GM18951 (cell line): ENCODE data around the gene PLOD3.

Experiments used
- POLR2A ChIP-seq: IDR thresholded peaks from 4 replicates; pipeline ENCODE4 v1.6.1; 2011; ENCODE audit warnings: mild to moderate bottlenecking; ENCODE audit not compliant: insufficient read length, insufficient read depth; ENCODE audit errors: extremely low read depth
- in situ Hi-C: fragments of 300-500 bp; cut with MboI; formaldehyde crosslinking; loops from one replicate; pipeline ENCODE4 v1.12.0; 2022; ENCODE audit warnings: low sequenced_read_pairs, mixed read lengths, inconsistent platforms; ENCODE audit not compliant: unreplicated experiment

Gene PLOD3

DNA sequence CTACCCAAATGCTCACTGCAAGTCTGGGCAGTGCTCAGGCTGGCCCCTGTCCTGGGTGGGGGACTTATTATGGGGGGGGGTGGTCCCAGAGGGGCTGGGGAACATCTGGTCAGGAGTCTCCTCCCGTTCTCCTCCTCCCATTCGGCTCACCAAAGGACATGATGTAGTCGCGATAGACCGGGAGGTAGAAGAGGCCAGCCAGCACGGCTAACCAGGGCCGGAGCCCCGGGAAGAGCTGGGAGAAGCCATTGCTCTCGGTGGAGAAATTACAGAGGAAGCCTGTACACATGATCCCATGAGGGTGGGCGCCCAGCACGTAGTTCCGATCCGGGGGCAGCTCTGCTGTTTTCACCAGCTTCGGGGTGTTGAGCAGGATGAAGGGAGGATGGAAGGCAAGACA lies 18.9 kb downstream of the PLOD3 start:
- in situ Hi-C loops = no loop called here
- no peak for TF ChIP-seq POLR2A

- in situ Hi-C loops = no loop called here
- no peak for TF ChIP-seq POLR2A
Measured at GRCh38 chr7:101197991-101198390, 19.4 kb downstream of the PLOD3 start.

DNA sequence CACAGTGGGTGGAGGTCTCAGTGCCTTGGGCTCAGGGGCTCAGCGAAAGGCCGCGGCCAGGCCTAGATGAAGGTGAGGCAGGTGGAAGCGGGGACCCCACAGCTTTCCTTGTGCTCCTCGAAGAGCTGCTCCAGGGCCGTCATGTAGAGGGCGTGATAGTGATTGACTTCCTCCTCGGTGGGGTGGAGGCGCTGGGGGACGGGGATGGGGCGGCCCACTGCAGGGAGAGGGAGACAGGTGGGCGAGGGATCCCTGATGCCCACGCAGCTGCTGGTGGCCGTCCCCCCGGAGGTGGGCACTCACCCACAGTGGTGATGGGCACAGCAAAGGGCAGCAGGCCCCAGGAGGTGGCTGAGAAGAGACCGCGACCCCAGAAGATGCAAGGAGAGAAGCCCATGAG lies 21.5 kb downstream of the PLOD3 start:
- in situ Hi-C loops = no loop called here
- no peak for TF ChIP-seq POLR2A

DNA sequence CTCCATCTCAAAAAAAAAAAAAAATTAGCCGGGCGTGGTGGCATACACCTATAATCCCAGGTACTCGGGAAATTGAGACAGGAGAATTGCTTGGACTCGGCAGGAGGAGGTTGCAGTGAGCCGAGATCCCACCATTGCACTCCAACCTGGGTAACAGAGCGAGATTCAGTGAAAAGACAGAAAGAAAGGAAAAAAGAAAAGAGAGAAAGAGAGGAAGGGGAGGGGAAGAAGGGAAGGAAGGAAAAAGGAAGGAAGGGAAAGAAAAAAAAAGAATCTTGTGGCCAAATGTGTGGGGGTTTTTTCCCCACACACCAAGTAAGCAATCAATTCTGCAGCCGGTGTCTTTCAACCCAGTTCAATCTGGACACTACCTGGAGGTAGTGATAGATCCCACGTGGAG lies 28.3 kb downstream of the PLOD3 start:
- TF ChIP-seq POLR2A = no peak
- in situ Hi-C loops = no loop called here

DNA sequence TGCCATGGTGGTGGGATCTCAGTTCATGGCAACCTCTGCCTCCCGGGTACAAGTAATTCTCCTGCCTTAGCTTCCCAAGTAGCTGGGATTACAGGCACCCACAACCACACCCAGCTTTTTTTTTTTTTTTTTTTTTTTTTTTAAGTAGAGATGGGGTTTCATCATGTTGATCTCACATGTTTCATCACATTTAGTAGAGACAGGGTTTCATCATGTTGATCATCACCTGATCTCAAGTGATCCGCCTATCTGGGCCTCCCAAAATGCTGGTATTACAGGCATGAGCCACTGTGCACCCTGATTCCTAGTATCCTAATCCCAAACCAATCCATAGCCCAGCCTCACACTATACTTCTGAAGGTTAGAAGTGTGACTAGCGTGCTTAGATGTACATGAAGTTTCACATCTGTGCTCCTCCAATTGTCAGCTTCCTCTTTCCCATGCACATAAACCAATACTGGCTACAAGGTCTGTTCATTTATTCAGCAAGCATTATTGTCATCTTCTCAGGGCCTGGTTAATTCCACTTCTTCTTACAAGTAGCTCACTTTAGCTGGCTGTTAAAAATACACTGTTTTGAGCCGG lies 30.4 kb downstream of the PLOD3 start:
- TF ChIP-seq POLR2A = no peak
- in situ Hi-C loops = no loop called here

- in situ Hi-C loops = no loop called here
- no peak for TF ChIP-seq POLR2A
Measured at GRCh38 chr7:101186194-101186593, 31.2 kb downstream of the PLOD3 start.

DNA sequence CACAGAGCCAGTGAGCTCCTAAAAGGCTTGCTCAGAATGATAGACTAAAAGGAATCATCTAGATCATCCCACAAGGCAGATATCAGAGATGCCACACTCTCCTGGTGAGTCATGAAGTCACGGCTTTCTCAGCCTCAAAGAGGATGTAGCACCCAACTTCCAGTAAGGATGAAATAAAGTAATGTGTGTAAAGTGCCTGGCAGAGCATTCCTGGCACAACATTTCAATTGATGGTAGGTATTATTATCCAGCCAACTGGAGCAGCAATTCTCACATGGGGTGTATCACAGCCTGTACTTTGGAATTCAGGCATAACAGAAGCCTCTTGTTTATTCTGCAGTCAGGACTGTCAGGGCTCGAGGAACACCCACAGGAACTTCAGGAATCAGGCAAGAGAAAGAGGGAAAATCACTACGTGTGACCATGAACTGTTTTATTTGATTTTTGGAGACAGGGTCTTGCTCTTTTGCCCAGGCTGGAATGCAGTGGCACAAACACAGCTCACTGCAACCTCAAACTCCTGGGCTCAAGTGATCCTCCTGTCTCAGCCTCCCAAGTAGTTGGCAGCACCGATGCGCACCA lies 32.0 kb downstream of the PLOD3 start:
- TF ChIP-seq POLR2A = no peak

GRCh38 chr7:101180130-101180755 lies 37.1 kb downstream of the PLOD3 start, which contains the start of gene NAT16:
NAT16 (minus strand) TSS chr7:101180293; CDS start chr7:101174807, 5,486 bp downstream.
- no peak for TF ChIP-seq POLR2A
- in situ Hi-C loops = no loop called here

More for the DNA sequence above, 32.0 kb downstream of the PLOD3 start:
- in situ Hi-C loops = no loop called here

- no peak for TF ChIP-seq POLR2A
- in situ Hi-C loops = no loop called here
Measured at GRCh38 chr7:101179713-101180112, 37.7 kb downstream of the PLOD3 start.

- in situ Hi-C loops = no loop called here
- TF ChIP-seq POLR2A = no peak
Measured at GRCh38 chr7:101179117-101179516, 38.3 kb downstream of the PLOD3 start.

GRCh38 chr7:101177644-101178043 lies 39.7 kb downstream of the PLOD3 start:
- in situ Hi-C loops = no loop called here
- TF ChIP-seq POLR2A = no peak

DNA sequence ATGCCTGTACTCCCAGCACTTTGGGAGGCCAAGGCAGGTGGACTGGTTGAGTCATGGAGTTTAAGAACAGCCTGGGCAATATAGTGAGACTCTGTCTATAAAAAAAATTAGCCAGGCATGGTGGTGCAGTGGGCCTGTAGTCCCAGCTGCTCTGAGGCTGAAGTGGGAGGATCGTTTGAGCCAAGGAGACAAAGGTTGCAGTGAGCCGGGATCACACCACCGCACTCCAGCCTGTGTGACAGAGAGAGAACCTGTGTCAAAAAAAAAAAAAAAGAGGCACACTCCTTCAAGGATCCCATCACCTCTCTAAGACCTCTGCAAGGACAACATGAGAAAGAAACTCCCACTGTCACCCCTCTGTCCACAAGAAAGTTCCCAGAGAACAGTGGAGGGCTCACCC lies 41.7 kb downstream of the PLOD3 start:
- in situ Hi-C loops = no loop called here
- no peak for TF ChIP-seq POLR2A

GRCh38 chr7:101174322-101174854 lies 43.0 kb downstream of the PLOD3 start:
- in situ Hi-C loops = no loop called here
- no peak for TF ChIP-seq POLR2A

DNA sequence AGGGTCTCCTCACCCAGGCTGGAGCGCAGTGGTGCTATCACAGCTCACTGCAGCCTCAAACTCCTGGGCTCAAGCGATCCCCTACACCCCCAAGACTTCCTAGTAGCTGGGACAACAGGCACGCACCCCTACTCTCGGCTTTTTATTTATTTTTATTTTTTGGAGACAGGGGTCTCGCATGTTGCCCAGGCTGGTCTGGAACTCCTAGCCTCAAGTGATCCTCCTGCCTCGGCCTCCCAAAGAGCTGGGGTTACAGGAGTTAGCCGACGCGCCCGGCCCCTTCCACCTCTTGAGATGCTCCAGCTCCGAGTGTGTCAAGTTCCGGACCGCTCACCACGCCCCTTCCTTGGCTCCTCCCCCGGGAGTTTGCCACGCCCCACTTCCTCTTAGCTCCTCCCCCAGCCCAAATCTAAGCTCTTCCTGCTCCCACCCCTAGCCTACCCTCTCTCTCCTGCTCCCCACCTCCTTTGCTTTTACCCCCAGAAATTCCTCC lies 43.6 kb downstream of the PLOD3 start:
- TF ChIP-seq POLR2A = no peak
- in situ Hi-C loops = no loop called here
